HepG2 (cell line): ENCODE results near the gene AKNA. TPM values are rescaled to one million over a fixed set of nuclear protein-coding genes. Genes with fewer than 3 reads are reported as not detected.
A peak's percentile ranks its signal among the peaks of the same experiment; 100 is the strongest.

Experiments used
- AHDC1 ChIP-seq: sonication (generic); formaldehyde crosslinking; IDR thresholded peaks from 2 replicates; pipeline ENCODE4 v1.5.1; 2020; ENCODE audit warnings: mild to moderate bottlenecking, missing genetic modification reagents, borderline replicate concordance
- ELF1 ChIP-seq: sonication (generic); formaldehyde crosslinking; IDR thresholded peaks from 2 replicates; pipeline ENCODE4 v1.4.0; 2020; ENCODE audit warnings: missing genetic modification reagents
- FOSL2 ChIP-seq: sonication (generic); formaldehyde crosslinking; IDR thresholded peaks from 2 replicates; pipeline ENCODE4 v1.4.0; 2020; ENCODE audit warnings: missing genetic modification reagents
- HHEX ChIP-seq: IDR thresholded peaks from 2 replicates; pipeline ENCODE4 v1.6.1; 2016; ENCODE audit warnings: control low read depth
- HNRNPL ChIP-seq: fragments of 200-400 bp; formaldehyde crosslinking; IDR thresholded peaks from 2 replicates; pipeline ENCODE4 v1.6.1; 2017; ENCODE audit warnings: mild to moderate bottlenecking, low read depth, low read length
- NFIC ChIP-seq: IDR thresholded peaks from 2 replicates; pipeline ENCODE4 v1.6.1; 2012; ENCODE audit warnings: mild to moderate bottlenecking, low read length, inconsistent platforms
- PPARG ChIP-seq: conservative IDR thresholded peaks from 2 replicates; pipeline ENCODE4 v1.6.1; 2016; ENCODE audit warnings: missing biosample characterization, missing genetic modification reagents
- SMAD1 ChIP-seq: sonication (generic); formaldehyde crosslinking; IDR thresholded peaks from 2 replicates; pipeline ENCODE4 v1.4.0; 2020; ENCODE audit warnings: missing genetic modification reagents, low read depth, mild to moderate bottlenecking, borderline replicate concordance
- SMARCE1 ChIP-seq: fragments of 450-650 bp; IDR thresholded peaks from 2 replicates; pipeline ENCODE4 v1.6.1; 2017; ENCODE audit warnings: borderline replicate concordance
- XBP1 ChIP-seq: sonication (generic); formaldehyde crosslinking; IDR thresholded peaks from 2 replicates; pipeline ENCODE4 v1.5.0; 2020; ENCODE audit warnings: missing genetic modification reagents
- ZBTB33 ChIP-seq: sonication (generic); formaldehyde crosslinking; IDR thresholded peaks from 2 replicates; pipeline ENCODE4 v1.4.0; 2020; ENCODE audit warnings: missing genetic modification reagents
- ZBTB34 ChIP-seq: sonication (generic); formaldehyde crosslinking; IDR thresholded peaks from 2 replicates; pipeline ENCODE4 v1.8.0; 2022; ENCODE audit warnings: mild to moderate bottlenecking, missing genetic modification reagents
- ZFY ChIP-seq: sonication (generic); formaldehyde crosslinking; IDR thresholded peaks from 2 replicates; pipeline ENCODE4 v1.4.0; 2020; ENCODE audit warnings: missing genetic modification reagents
- ZNF350 ChIP-seq: sonication (generic); formaldehyde crosslinking; IDR thresholded peaks from 2 replicates; pipeline ENCODE4 v1.4.0; 2020; ENCODE audit warnings: mild to moderate bottlenecking, low read depth, missing genetic modification reagents, borderline replicate concordance
- ZNF543 ChIP-seq: sonication (generic); formaldehyde crosslinking; IDR thresholded peaks from 2 replicates; pipeline ENCODE4 v1.4.0; 2020; ENCODE audit warnings: mild to moderate bottlenecking, missing genetic modification reagents
- ZNF687 ChIP-seq: sonication (generic); formaldehyde crosslinking; IDR thresholded peaks from 2 replicates; pipeline ENCODE4 v1.5.1; 2020; ENCODE audit warnings: mild to moderate bottlenecking, missing genetic modification reagents, moderate library complexity
- polyA plus RNA-seq, 8 experiments: library from polyadenylated mRNA; depleted of rRNA in 3 of 8; stranded (reverse) in 7 of 8; unstranded in 1 of 8; fragments of >200 nt; fragmentation: Illumina TruSeq in 4 of 8; extraction: Trizol in 4 of 8; gene quantifications; 2 replicates each; pipeline versions ENCODE4 v1.2.1 to v1.2.3, GENCODE V29; 2011 to 2016; ENCODE audit warnings: low read depth in 4 of 8, missing spikeins in 1 of 8, mixed read lengths in 1 of 8; ENCODE audit not compliant: insufficient read depth in 1 of 8
- total RNA-seq, 5 experiments: library from RNA; depleted of rRNA; stranded (reverse); fragments of >200 nt; fragmentation: Illumina TruSeq; extraction: Trizol; gene quantifications; 2 replicates each; pipeline ENCODE4 v1.2.3, GENCODE V29; 2016; ENCODE audit warnings: low read depth in 1 of 5

Gene AKNA
- total and polyA plus RNA-seq, 2 of the 13 experiments (the other 11 are each of a cell fraction or from before 2014, with no cell fraction given): 3.0 to 3.1 TPM

GRCh38 chr9:114339130-114339908 lies 48.5 kb downstream of the AKNA start (continued):
- peak; percentile 39; the same call in 1 of the 2 replicates for TF ChIP-seq ZBTB33 (CRISPR knock-in tag)
- no peak for TF ChIP-seq ZBTB34
- TF ChIP-seq XBP1: no peak
- 0 out of 2 replicates have a peak, but pooled peaks have one; percentile 35 for TF ChIP-seq ZNF543 (CRISPR knock-in tag)
- TF ChIP-seq PPARG (CRISPR knock-in tag): no peak
- TF ChIP-seq ZNF350: 0 out of 2 replicates have a peak, but pooled peaks have one; percentile 24
- no peak for TF ChIP-seq ELF1
- TF ChIP-seq SMAD1: no peak
- TF ChIP-seq HHEX: no peak
- peak; percentile 30; the same call in 1 of the 2 replicates for TF ChIP-seq ZNF687 (CRISPR knock-in tag)
- TF ChIP-seq NFIC: no peak
- TF ChIP-seq SMARCE1: no peak
- no peak for TF ChIP-seq AHDC1 (CRISPR knock-in tag)
- 0 out of 2 replicates have a peak, but pooled peaks have one; percentile 21 for TF ChIP-seq FOSL2
- TF ChIP-seq HNRNPL: no peak
- no peak for TF ChIP-seq ZFY (CRISPR knock-in tag)
